K562 (cell line): ENCODE data around the gene LAMB4. TPM values are rescaled to one million over a fixed set of nuclear protein-coding genes. Genes with fewer than 3 reads are reported as not detected.
A peak's percentile ranks its signal among the peaks of the same experiment; 100 is the strongest.

Experiments used
- ETV6 ChIP-seq, 3 experiments: fragments of 150-350 bp in 1 of 3; sonication (generic) in 1 of 3; formaldehyde crosslinking in 1 of 3; IDR thresholded peaks; 2 replicates each; pipeline versions ENCODE4 v1.6.1 to v1.8.0; 2014 to 2022; ENCODE audit warnings: borderline replicate concordance in 2 of 3, low read depth in 2 of 3, antibody characterized with exemption in 1 of 3, low read length in 1 of 3, mild to moderate bottlenecking in 1 of 3, missing genetic modification reagents in 1 of 3
- FOXJ2 ChIP-seq: fragments of 200-800 bp; sonication (Bioruptor generic); IDR thresholded peaks from 2 replicates; pipeline ENCODE4 v1.6.1; 2016; ENCODE audit warnings: missing genetic modification characterization, missing compliant biosample characterization
- MTA2 ChIP-seq: fragments of 450-650 bp; IDR thresholded peaks from 2 replicates; pipeline ENCODE4 v1.6.1; 2016; ENCODE audit warnings: low read depth
- NCOA1 ChIP-seq: fragments of 450-650 bp; IDR thresholded peaks from 2 replicates; pipeline ENCODE4 v1.6.1; 2016; ENCODE audit warnings: low read depth
- NELFE ChIP-seq: IDR thresholded peaks from 2 replicates; pipeline ENCODE4 v1.6.1; 2011; ENCODE audit warnings: mild to moderate bottlenecking; ENCODE audit not compliant: insufficient read depth, insufficient read length
- NEUROD1 ChIP-seq: fragments of 150-350 bp; IDR thresholded peaks from 2 replicates; pipeline ENCODE4 v1.6.1; 2014; ENCODE audit warnings: borderline replicate concordance, low read length, low read depth; ENCODE audit not compliant: partially characterized antibody
- NR2C1 ChIP-seq, 2 experiments: fragments of 450-650 bp; IDR thresholded peaks; 2 replicates each; pipeline ENCODE4 v1.6.1; 2017; ENCODE audit warnings: mild to moderate bottlenecking in 2 of 2, antibody characterized with exemption in 1 of 2, inconsistent platforms in 1 of 2, missing compliant biosample characterization in 1 of 2, missing genetic modification characterization in 1 of 2
- NR4A1 ChIP-seq, 2 experiments: fragments of 250-450 bp in 1 of 2; fragments of 450-650 bp in 1 of 2; sonication (Bioruptor Pico) in 1 of 2; IDR thresholded peaks; 2 replicates each; pipeline versions ENCODE4 v1.4.0 to v1.6.1; 2016 to 2020; ENCODE audit warnings: mild to moderate bottlenecking in 2 of 2, missing compliant biosample characterization in 1 of 2, missing genetic modification characterization in 1 of 2, moderate library complexity in 1 of 2
- POLR3A ChIP-seq: IDR thresholded peaks from 2 replicates; pipeline ENCODE4 v1.6.1; 2011; ENCODE audit warnings: borderline replicate concordance, mild to moderate bottlenecking, moderate library complexity; ENCODE audit not compliant: insufficient read length, insufficient read depth; ENCODE audit errors: extremely low read depth
- TAL1 ChIP-seq: fragments of 450-650 bp; IDR thresholded peaks from 2 replicates; pipeline ENCODE4 v1.6.1; 2016; ENCODE audit warnings: mild to moderate bottlenecking
- ZNF12 ChIP-seq: sonication (generic); formaldehyde crosslinking; IDR thresholded peaks from 2 replicates; pipeline ENCODE4 v1.4.0; 2020; ENCODE audit warnings: mild to moderate bottlenecking, missing genetic modification reagents
- ZNF347 ChIP-seq: fragments of 450-650 bp; formaldehyde crosslinking; IDR thresholded peaks from 2 replicates; pipeline ENCODE4 v1.4.0; 2020; ENCODE audit warnings: low read depth, mild to moderate bottlenecking, moderate library complexity
- ZNF384 ChIP-seq: IDR thresholded peaks from 2 replicates; pipeline ENCODE4 v1.6.1; 2012; ENCODE audit warnings: low read depth, low read length, improper control_type of control experiment
- polyA plus RNA-seq, 8 experiments: library from polyadenylated mRNA; depleted of rRNA in 4 of 8; stranded (reverse) in 5 of 8; unstranded in 3 of 8; fragments of >200 nt; fragmentation: Nextera tagmentation in 2 of 8; fragmentation: Illumina TruSeq in 1 of 8; extraction: Ambion mirVana in 2 of 8; extraction: Trizol in 1 of 8; gene quantifications; 2 replicates each; pipeline versions ENCODE4 v1.2.1 to v1.2.3, GENCODE V29; 2011 to 2014; ENCODE audit warnings: inconsistent platforms in 1 of 8, missing spikeins in 1 of 8
- total RNA-seq, 7 experiments: library from RNA; depleted of rRNA in 6 of 7; stranded (reverse); fragments of >200 nt in 6 of 7; fragmentation: Illumina TruSeq in 2 of 7; extraction: Trizol in 2 of 7; gene quantifications; 2 replicates each; pipeline versions ENCODE4 v1.2.1 to v1.2.3, GENCODE V29; 2011 to 2021; ENCODE audit warnings: low replicate concordance in 1 of 7
- TF ChIP-seq, protein P1 (sequence below): fragments of 250-450 bp; sonication (Bioruptor Pico); IDR thresholded peaks from 2 replicates; pipeline ENCODE4 v1.5.0; 2021
- TF ChIP-seq, protein P2 (sequence below), 2 experiments: IDR thresholded peaks; 2 replicates each; pipeline ENCODE4 v1.6.1; 2011; ENCODE audit warnings: borderline replicate concordance in 1 of 2, control low read depth in 1 of 2, low read depth in 1 of 2, low read length in 1 of 2, mild to moderate bottlenecking in 1 of 2, mixed read lengths in 1 of 2, moderate library complexity in 1 of 2; ENCODE audit not compliant: insufficient read depth in 1 of 2, insufficient read length in 1 of 2, poor library complexity in 1 of 2, severe bottlenecking in 1 of 2; ENCODE audit errors: extremely low read depth in 1 of 2
- TF ChIP-seq, protein P3 (sequence below): fragments of 250-450 bp; sonication (Bioruptor Pico); IDR thresholded peaks from 2 replicates; pipeline ENCODE4 v1.4.0; 2020
- TF ChIP-seq, protein P4 (sequence below): fragments of 200-800 bp; sonication (Bioruptor generic); IDR thresholded peaks from 2 replicates; pipeline ENCODE4 v1.6.1; 2016; ENCODE audit warnings: missing genetic modification characterization, missing compliant biosample characterization

The LAMB4 gene
- total and polyA plus RNA-seq, 9 of the 15 experiments (the other 6 are each of a cell fraction or from before 2014, with no cell fraction given) = 0.06 to 0.13 (median 0.07) TPM; not detected in 6

DNA sequence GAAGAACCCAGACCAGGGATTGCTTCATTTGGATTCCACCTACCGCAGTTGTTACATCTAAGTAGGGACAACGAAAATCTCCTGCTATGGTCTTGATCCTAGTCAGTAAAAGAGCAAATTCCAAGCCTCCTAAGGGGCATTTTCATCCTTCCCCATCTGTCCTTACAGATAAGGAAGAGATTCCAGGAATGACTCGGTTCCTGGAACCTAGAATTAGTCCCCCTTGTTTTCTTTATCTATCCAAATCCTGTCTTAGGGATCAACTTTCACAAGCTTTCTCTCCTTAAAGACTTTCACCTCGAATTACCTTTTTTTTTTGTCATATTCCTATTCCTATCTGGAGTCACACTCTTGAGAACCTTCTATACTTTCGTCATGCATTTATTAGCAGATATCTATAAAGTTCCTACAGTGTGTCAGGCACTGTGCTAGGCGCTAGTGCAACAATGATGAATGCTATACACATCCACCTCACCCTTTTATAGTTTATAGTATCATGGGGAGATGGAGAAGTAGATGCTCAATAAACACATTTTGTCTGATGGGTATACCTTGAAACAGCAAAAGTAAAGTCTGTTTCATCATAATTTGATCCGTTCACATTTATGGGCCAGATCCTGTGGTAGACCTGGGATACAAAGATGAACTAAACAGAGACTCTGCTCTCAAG, 39.2 kb downstream of the LAMB4 start (continued):
- TF ChIP-seq FOXJ2 (tag) = no peak
- TF ChIP-seq, protein P1, sequence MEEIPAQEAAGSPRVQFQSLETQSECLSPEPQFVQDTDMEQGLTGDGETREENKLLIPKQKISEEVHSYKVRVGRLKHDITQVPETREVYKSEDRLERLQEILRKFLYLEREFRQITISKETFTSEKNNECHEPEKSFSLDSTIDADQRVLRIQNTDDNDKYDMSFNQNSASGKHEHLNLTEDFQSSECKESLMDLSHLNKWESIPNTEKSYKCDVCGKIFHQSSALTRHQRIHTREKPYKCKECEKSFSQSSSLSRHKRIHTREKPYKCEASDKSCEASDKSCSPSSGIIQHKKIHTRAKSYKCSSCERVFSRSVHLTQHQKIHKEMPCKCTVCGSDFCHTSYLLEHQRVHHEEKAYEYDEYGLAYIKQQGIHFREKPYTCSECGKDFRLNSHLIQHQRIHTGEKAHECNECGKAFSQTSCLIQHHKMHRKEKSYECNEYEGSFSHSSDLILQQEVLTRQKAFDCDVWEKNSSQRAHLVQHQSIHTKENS (CRISPR knock-in tag) = no peak
- peak; percentile 67 for TF ChIP-seq MTA2
- no peak for TF ChIP-seq NR4A1 (CRISPR knock-in tag; IDR thresholded peaks at IDR 0.05)
- peak; percentile 49; the same call in 1 of the 2 replicates for TF ChIP-seq NR4A1 (tag; IDR thresholded peaks at IDR 0.05)
- no peak for TF ChIP-seq NEUROD1
- TF ChIP-seq NCOA1 = peak; percentile 72
- no peak for TF ChIP-seq ZNF384
- TF ChIP-seq, protein P2, sequence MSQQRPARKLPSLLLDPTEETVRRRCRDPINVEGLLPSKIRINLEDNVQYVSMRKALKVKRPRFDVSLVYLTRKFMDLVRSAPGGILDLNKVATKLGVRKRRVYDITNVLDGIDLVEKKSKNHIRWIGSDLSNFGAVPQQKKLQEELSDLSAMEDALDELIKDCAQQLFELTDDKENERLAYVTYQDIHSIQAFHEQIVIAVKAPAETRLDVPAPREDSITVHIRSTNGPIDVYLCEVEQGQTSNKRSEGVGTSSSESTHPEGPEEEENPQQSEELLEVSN (IDR thresholded peaks at IDR 0.05; ENCODE audit: borderline replicate concordance in 1 of 2, extremely low read depth in 1 of 2, insufficient read depth in 1 of 2, insufficient read length in 1 of 2, low read depth in 1 of 2, low read length in 1 of 2, poor library complexity in 1 of 2, severe bottlenecking in 1 of 2) = no peak
- peak; percentile 64 for TF ChIP-seq TAL1
- TF ChIP-seq, protein P3, sequence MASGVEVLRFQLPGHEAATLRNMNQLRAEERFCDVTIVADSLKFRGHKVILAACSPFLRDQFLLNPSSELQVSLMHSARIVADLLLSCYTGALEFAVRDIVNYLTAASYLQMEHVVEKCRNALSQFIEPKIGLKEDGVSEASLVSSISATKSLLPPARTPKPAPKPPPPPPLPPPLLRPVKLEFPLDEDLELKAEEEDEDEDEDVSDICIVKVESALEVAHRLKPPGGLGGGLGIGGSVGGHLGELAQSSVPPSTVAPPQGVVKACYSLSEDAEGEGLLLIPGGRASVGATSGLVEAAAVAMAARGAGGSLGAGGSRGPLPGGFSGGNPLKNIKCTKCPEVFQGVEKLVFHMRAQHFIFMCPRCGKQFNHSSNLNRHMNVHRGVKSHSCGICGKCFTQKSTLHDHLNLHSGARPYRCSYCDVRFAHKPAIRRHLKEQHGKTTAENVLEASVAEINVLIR (CRISPR knock-in tag) = no peak
- no peak for TF ChIP-seq ZNF12 (CRISPR knock-in tag)
- no peak for TF ChIP-seq ZNF347
- TF ChIP-seq NELFE = no peak
- no peak for TF ChIP-seq NR2C1 (IDR thresholded peaks at IDR 0.05)
- 0 out of 2 replicates have a peak, but pooled peaks have one; percentile 7 for TF ChIP-seq NR2C1 (tag; IDR thresholded peaks at IDR 0.05)
- no peak for TF ChIP-seq POLR3A
- no peak for TF ChIP-seq ETV6 (IDR thresholded peaks at IDR 0.05; ENCODE audit: borderline replicate concordance in 1 of 2, low read depth in 2 of 2, low read length in 1 of 2)
- TF ChIP-seq ETV6 (CRISPR knock-in tag; IDR thresholded peaks at IDR 0.05; ENCODE audit: borderline replicate concordance) = no peak
- TF ChIP-seq, protein P4, sequence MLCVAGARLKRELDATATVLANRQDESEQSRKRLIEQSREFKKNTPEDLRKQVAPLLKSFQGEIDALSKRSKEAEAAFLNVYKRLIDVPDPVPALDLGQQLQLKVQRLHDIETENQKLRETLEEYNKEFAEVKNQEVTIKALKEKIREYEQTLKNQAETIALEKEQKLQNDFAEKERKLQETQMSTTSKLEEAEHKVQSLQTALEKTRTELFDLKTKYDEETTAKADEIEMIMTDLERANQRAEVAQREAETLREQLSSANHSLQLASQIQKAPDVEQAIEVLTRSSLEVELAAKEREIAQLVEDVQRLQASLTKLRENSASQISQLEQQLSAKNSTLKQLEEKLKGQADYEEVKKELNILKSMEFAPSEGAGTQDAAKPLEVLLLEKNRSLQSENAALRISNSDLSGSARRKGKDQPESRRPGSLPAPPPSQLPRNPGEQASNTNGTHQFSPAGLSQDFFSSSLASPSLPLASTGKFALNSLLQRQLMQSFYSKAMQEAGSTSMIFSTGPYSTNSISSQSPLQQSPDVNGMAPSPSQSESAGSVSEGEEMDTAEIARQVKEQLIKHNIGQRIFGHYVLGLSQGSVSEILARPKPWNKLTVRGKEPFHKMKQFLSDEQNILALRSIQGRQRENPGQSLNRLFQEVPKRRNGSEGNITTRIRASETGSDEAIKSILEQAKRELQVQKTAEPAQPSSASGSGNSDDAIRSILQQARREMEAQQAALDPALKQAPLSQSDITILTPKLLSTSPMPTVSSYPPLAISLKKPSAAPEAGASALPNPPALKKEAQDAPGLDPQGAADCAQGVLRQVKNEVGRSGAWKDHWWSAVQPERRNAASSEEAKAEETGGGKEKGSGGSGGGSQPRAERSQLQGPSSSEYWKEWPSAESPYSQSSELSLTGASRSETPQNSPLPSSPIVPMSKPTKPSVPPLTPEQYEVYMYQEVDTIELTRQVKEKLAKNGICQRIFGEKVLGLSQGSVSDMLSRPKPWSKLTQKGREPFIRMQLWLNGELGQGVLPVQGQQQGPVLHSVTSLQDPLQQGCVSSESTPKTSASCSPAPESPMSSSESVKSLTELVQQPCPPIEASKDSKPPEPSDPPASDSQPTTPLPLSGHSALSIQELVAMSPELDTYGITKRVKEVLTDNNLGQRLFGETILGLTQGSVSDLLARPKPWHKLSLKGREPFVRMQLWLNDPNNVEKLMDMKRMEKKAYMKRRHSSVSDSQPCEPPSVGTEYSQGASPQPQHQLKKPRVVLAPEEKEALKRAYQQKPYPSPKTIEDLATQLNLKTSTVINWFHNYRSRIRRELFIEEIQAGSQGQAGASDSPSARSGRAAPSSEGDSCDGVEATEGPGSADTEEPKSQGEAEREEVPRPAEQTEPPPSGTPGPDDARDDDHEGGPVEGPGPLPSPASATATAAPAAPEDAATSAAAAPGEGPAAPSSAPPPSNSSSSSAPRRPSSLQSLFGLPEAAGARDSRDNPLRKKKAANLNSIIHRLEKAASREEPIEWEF (CRISPR knock-in tag) = no peak
